Measurements from ENCODE around the gene ARHGAP23. TPM values are rescaled to one million over a fixed set of nuclear protein-coding genes. Genes with fewer than 3 reads are reported as not detected.

The ARHGAP23 gene
- polyA plus RNA-seq, 1 donor from 2014 or later, result 1.6 TPM

- H2AFZ ChIP-seq (ENCODE audit: low read depth, low read length), result no peak overlapping the region
- H3K27me3 ChIP-seq (ENCODE audit: insufficient read depth, low read depth, low read length), result peaks cover under 1% of the 10 kb centered on the region
- H3K9me3 ChIP-seq (ENCODE audit: low read length), result no peaks in the 10 kb centered on the region
- no peaks in the 10 kb centered on the region for H3F3A ChIP-seq (ENCODE audit: insufficient read depth, low read length, poor library complexity, severe bottlenecking)
- TF ChIP-seq EZH2 (IDR thresholded peaks at IDR 0.05; ENCODE audit: borderline replicate concordance, insufficient read depth, low read length, poor library complexity, severe bottlenecking), result no peak
- no peak for TF ChIP-seq EP300 (conservative IDR thresholded peaks at IDR 0.05; ENCODE audit: poor library complexity, severe bottlenecking)
- no peak for TF ChIP-seq POLR2AphosphoS5 (IDR thresholded peaks at IDR 0.05)
- no peak for TF ChIP-seq RAD21 (conservative IDR thresholded peaks at IDR 0.05)
- TF ChIP-seq SMC3 (conservative IDR thresholded peaks at IDR 0.05; ENCODE audit: poor library complexity), result no peak
- TF ChIP-seq TAF1 (IDR thresholded peaks at IDR 0.05; ENCODE audit: low read depth), result no peak
- TF ChIP-seq, protein P1, sequence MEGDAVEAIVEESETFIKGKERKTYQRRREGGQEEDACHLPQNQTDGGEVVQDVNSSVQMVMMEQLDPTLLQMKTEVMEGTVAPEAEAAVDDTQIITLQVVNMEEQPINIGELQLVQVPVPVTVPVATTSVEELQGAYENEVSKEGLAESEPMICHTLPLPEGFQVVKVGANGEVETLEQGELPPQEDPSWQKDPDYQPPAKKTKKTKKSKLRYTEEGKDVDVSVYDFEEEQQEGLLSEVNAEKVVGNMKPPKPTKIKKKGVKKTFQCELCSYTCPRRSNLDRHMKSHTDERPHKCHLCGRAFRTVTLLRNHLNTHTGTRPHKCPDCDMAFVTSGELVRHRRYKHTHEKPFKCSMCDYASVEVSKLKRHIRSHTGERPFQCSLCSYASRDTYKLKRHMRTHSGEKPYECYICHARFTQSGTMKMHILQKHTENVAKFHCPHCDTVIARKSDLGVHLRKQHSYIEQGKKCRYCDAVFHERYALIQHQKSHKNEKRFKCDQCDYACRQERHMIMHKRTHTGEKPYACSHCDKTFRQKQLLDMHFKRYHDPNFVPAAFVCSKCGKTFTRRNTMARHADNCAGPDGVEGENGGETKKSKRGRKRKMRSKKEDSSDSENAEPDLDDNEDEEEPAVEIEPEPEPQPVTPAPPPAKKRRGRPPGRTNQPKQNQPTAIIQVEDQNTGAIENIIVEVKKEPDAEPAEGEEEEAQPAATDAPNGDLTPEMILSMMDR (IDR thresholded peaks at IDR 0.05; ENCODE audit: poor library complexity, severe bottlenecking), result no peak
- TF ChIP-seq MXI1 (conservative IDR thresholded peaks at IDR 0.05; ENCODE audit: poor library complexity, severe bottlenecking), result no peak
- TF ChIP-seq REST (IDR thresholded peaks at IDR 0.05; ENCODE audit: borderline replicate concordance), result no peak
- no peak overlapping the region for H3K9ac ChIP-seq (ENCODE audit: low read length)
- no peaks in the 10 kb centered on the region for H4K20me1 ChIP-seq (ENCODE audit: insufficient read depth)
- H3K36me3 ChIP-seq (ENCODE audit: insufficient read depth, low read length), result no peaks in the 10 kb centered on the region
- H3K4me3 ChIP-seq (ENCODE audit: low read length), result no peak overlapping the region
- no peaks in the 10 kb centered on the region for H3K79me2 ChIP-seq (replicated peaks; ENCODE audit: insufficient read depth, low read length)
- no peaks in the 10 kb centered on the region for H3K9me2 ChIP-seq (ENCODE audit: insufficient read depth, low read length)
- H3K27ac ChIP-seq (ENCODE audit: low read length), result no peak overlapping the region
- no peak overlapping the region for H3K4me2 ChIP-seq (ENCODE audit: low read length)
Measured at GRCh38 chr17:38460082-38460715, 31.9 kb downstream of the ARHGAP23 start.

DNA sequence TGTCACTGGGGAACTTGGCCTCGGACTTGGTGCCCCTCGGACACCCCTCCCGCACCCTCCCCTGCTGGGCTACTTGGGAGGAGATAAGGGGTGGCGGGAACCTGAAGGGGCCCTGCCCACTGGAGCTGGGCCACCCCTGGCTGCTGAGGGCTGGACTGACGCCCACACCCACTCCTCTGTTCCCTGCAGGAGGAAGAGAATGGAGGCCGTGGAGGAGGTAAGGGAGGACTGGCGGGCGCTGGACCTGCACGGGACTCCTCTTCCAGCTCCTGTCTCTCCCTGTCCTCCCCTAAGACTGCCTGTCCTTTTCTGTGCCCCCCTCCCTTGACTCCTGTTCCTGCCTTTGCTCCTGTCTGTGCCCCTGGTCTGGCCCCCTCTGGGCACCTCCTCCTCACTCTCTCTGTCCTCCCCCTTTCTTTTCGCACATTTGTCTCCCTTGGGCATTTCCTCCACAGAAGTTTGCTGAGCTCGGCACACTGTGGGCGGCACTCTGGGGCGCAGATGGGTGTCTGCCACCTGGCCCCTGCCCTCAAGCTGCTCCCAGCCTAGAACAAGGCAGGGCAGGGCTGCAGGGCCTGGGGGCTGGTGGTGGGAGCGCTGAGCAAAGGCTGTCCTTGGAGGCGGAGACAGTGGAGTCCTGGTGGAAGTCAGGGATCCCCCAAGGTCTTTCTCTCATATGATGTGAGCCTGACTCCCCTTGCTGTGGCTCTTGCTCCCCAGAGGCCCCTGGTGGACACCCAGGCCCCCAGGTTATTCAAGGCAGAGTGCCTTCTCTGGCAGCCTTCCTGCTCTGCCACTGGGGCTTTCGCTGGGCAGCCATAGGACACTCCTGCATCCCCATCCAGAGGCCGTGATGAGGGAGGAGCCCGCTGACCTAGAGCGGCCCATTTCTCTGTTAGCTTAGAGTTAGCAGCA lies 32.7 kb downstream of the ARHGAP23 start:
- H3K27me3 ChIP-seq (ENCODE audit: insufficient read depth, low read depth, low read length), result no peaks in the 10 kb centered on the region
- H3K79me2 ChIP-seq (replicated peaks; ENCODE audit: insufficient read depth, low read length), result no peaks in the 10 kb centered on the region
- no peak overlapping the region for H3K4me2 ChIP-seq (ENCODE audit: low read length)
- TF ChIP-seq TAF1 (IDR thresholded peaks at IDR 0.05; ENCODE audit: low read depth) (no peak), REST (IDR thresholded peaks at IDR 0.05; ENCODE audit: borderline replicate concordance) (no peak), SMC3 (conservative IDR thresholded peaks at IDR 0.05; ENCODE audit: poor library complexity) (no peak), RAD21 (conservative IDR thresholded peaks at IDR 0.05) (no peak)
- TF ChIP-seq, protein P1 (IDR thresholded peaks at IDR 0.05; ENCODE audit: poor library complexity, severe bottlenecking), result no peak
- H2AFZ ChIP-seq (ENCODE audit: low read depth, low read length), result no peak overlapping the region
- H3K9me2 ChIP-seq (ENCODE audit: insufficient read depth, low read length), result no peaks in the 10 kb centered on the region
- no peak overlapping the region for H3K27ac ChIP-seq (ENCODE audit: low read length)
- no peaks in the 10 kb centered on the region for H3K36me3 ChIP-seq (ENCODE audit: insufficient read depth, low read length)
- no peak overlapping the region for H3K9ac ChIP-seq (ENCODE audit: low read length)
- no peaks in the 10 kb centered on the region for H3F3A ChIP-seq (ENCODE audit: insufficient read depth, low read length, poor library complexity, severe bottlenecking)
- no peaks in the 10 kb centered on the region for H4K20me1 ChIP-seq (ENCODE audit: insufficient read depth)
- H3K4me3 ChIP-seq (ENCODE audit: low read length), result no peak overlapping the region
- H3K9me3 ChIP-seq (ENCODE audit: low read length), result no peaks in the 10 kb centered on the region

Measured in neural cell (in vitro differentiated cells).